WTC11 (cell line): ENCODE results near the gene UPF1.

ENCODE experiments used
- CREM ChIP-seq: sonication (generic); formaldehyde crosslinking; IDR thresholded peaks from 2 replicates; pipeline ENCODE4 v1.8.1; 2022; ENCODE audit warnings: mild to moderate bottlenecking, missing genetic modification reagents, moderate library complexity
- MYBL2 ChIP-seq: sonication (generic); formaldehyde crosslinking; IDR thresholded peaks from 2 replicates; pipeline ENCODE4 v1.8.1; 2023; ENCODE audit warnings: mild to moderate bottlenecking, moderate library complexity, missing genetic modification reagents
- ZNF219 ChIP-seq: sonication (generic); formaldehyde crosslinking; IDR thresholded peaks from 2 replicates; pipeline ENCODE4 v1.8.0; 2023; ENCODE audit warnings: missing genetic modification reagents, mild to moderate bottlenecking, borderline replicate concordance

- TF ChIP-seq ZNF219: no peak
- TF ChIP-seq CREM (CRISPR knock-in tag): no peak
- TF ChIP-seq MYBL2 (CRISPR knock-in tag): no peak
Measured at GRCh38 chr19:18889949-18890745, 58.4 kb downstream of the UPF1 start.
